Astrocyte of the spinal cord (primary cell): ENCODE results near the gene TTK.

Source experiments
- DNase-seq: peaks from one replicate; pipeline ENCODE4 v3.0.0; 2011; ENCODE audit warnings: low read depth, low spot score
- H3K4me3 ChIP-seq: 2 replicates; pipeline ENCODE4 v1.5.1; 2011; ENCODE audit warnings: low read depth, mild to moderate bottlenecking, low read length, moderate library complexity
- in situ Hi-C: cut with HindIII; loops from 2 replicates; pipeline ENCODE4 v1.10.0; 2017; ENCODE audit warnings: low sequenced_read_pairs
- TF ChIP-seq, protein P1 (sequence below): IDR thresholded peaks from 2 replicates; pipeline ENCODE4 v1.5.1; 2012; ENCODE audit warnings: low read depth, mild to moderate bottlenecking, low read length, inconsistent platforms

Gene TTK

DNA sequence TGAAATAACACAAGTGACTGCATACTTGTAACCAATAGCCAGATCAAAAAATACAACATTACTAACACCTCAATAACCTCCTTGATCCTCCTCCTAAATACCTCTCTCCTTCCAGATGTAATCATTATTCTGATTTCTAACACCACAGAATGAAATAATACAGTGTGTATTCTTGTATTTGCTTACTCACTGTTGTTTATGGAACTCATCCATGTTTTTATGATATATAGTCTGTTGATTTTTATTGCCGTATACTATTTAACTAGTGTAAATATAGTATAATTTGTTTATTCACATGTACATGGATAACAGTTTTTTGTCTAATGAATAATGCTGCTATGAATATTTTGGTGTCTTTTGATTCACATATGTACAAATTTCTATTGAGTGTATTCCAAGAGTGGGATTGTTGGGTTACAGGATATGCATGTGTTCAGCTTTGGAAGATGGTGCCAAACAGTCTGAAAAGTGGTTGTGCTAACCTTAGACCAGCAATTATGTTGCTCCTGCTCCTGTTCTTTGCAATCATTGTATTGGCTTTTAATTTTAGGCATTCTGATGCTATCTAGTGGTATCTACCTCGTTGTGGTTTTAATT, 11.5 kb downstream of the TTK start:
- no peak for DNase-seq
- TF ChIP-seq, protein P1, sequence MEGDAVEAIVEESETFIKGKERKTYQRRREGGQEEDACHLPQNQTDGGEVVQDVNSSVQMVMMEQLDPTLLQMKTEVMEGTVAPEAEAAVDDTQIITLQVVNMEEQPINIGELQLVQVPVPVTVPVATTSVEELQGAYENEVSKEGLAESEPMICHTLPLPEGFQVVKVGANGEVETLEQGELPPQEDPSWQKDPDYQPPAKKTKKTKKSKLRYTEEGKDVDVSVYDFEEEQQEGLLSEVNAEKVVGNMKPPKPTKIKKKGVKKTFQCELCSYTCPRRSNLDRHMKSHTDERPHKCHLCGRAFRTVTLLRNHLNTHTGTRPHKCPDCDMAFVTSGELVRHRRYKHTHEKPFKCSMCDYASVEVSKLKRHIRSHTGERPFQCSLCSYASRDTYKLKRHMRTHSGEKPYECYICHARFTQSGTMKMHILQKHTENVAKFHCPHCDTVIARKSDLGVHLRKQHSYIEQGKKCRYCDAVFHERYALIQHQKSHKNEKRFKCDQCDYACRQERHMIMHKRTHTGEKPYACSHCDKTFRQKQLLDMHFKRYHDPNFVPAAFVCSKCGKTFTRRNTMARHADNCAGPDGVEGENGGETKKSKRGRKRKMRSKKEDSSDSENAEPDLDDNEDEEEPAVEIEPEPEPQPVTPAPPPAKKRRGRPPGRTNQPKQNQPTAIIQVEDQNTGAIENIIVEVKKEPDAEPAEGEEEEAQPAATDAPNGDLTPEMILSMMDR: no peak
- in situ Hi-C loops: no loop called here
- no peak overlapping the region for H3K4me3 ChIP-seq

DNA sequence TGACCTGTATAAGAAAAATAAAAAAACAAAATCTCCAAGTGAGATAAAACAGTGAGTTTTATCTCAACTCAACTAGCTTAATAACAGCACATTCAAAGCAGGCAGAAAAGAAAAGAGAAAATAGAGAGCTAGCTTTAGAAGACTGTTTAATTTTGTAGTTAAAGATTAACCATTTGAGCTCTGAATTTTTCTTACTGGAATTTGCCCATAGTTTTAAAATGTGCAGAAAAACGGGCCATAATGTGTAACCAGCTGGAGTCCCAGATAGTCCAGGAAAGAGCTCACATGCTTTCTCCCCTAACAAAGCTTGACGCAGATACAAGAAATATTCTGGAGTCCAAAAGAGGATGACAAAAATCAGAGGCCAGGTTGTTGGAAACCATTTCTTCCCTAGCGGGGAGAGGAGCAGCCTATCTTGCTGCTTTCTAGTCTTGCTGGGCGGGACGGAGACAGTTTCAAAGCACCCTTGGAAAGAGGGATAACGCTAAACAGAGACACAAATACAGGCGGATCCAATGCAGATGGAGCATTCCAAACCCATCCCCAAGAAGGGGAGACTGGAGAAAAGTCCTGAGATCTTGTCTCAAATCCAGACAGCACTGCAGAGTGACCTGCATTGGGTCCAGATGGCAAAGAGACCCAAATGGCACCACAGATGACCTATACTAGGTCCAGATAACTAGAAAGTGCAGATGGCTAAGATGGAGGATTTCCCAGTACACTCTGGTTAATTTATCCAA, 16.1 kb downstream of the TTK start:
- H3K4me3 ChIP-seq: no peak overlapping the region
- TF ChIP-seq, protein P1: no peak
- in situ Hi-C loops: no loop called here
- no peak for DNase-seq

GRCh38 chr6:80021131-80021530, 16.7 kb downstream of the TTK start:
- H3K4me3 ChIP-seq: no peak overlapping the region
- TF ChIP-seq, protein P1: no peak
- in situ Hi-C loops: no loop called here
- no peak for DNase-seq

DNA sequence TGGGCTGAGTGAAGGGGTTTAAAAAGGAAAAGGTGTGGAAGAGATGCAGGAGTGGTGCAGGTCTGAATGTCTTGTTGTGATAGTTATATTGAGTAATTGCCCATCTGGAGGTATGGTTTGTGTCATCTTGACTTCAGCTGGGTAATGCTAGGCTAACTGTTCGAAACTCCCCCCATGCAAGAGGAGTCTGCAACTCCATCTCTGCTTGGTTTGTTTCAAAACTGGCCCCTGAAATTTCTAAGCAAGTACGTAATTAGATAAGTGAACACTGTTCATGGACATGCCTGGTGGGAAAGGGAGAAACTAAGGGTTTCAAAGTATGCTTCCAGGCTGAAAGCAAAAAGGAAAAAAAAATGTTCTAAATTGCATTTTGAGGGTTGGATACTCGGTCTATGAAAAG, 17.1 kb downstream of the TTK start:
- in situ Hi-C loops: no loop called here
- DNase-seq: no peak
- no peak overlapping the region for H3K4me3 ChIP-seq
- TF ChIP-seq, protein P1: no peak

DNA sequence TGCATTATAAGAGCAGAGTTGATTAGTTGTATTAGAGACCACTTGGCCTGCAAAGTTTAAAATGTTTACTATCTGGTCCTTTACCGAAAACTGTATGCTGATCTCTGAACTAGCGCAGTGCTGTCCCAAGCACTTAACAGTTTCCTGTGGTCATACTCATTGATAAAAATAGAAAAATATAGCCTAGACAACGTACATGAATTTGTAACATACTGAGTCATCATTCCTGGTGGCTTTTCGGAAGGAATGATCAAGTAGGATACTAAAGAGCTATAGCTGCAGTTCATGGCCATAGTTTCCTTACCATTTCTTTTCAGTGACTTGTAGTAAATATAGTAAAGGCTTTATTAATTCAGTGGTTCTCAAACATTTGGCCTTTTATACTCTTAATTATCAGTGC, 18.4 kb downstream of the TTK start:
- in situ Hi-C loops: no loop called here
- no peak overlapping the region for H3K4me3 ChIP-seq
- TF ChIP-seq, protein P1: no peak
- DNase-seq: peak; percentile 84

DNA sequence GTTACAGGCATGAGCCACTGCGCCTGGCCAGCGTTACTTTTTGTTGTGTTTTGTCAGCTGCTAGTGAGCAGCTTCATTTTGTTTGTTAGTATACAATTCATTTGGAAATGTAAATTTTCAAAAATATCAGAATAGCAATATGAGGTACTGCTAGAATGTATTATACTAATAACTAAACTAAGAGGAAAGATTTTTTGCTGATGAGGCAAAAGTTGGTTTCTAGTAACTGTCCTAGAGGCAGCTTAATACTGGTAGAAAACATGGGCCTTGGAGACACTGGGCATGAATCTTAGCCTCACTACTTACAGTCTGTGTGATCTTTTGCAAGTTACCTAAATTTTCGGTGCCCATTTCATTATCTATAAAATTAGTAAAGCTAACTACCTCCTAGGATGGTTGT, 24.1 kb downstream of the TTK start:
- DNase-seq: no peak
- in situ Hi-C loops: no loop called here
- TF ChIP-seq, protein P1: no peak
- H3K4me3 ChIP-seq: no peak overlapping the region
